Measurements from ENCODE around the gene NT5C2.
"Not testable (repeated sequence)": the region's sequence is repeated elsewhere in the genome, so short reads cannot be mapped to it uniquely, and the experiment has no call there.

The NT5C2 gene

DNA sequence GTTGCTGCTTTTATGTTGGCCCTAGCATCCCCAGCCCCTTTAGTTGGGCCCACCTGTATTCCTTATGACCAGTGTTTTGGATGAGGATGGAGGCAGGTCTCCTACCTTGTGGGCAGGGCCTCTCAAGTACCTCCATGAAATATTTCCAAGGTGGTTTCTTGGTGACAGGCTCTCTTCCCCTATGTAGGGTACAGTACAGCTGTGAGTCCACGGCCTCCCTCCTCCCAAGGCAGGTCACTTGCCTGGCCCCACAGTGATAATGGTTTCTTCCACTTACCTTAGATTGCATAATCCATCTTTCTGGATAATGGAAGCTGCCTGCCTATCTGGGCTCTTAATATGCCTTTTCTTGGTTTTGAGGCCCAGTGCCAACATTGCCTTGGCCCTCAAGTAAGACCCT lies 110.4 kb downstream of the NT5C2 start:
- no peak for DNase-seq

GRCh38 chr10:103080891-103081581 lies 112.0 kb downstream of the NT5C2 start:
- DNase-seq, result no peak

DNA sequence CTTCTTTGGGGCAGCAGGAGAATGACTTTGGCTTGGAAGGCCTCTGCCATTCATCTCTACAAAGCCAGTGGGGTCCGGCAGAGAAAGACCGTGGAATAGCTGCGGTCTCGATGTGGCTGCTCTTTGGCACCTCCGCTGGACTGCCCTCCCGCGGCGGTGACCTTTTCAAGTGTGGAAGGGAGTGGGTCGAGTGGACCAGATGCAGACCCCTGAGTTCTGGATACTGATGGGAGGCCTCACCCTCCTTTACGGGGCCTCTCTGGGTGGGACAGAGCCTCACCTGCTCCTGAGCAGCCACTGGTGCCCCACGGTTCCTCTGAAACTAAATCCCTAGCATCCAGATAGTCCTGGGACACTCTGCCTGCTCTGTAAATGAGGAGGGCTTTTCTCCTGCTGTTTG lies 113.1 kb downstream of the NT5C2 start:
- DNase-seq, result no peak

DNA sequence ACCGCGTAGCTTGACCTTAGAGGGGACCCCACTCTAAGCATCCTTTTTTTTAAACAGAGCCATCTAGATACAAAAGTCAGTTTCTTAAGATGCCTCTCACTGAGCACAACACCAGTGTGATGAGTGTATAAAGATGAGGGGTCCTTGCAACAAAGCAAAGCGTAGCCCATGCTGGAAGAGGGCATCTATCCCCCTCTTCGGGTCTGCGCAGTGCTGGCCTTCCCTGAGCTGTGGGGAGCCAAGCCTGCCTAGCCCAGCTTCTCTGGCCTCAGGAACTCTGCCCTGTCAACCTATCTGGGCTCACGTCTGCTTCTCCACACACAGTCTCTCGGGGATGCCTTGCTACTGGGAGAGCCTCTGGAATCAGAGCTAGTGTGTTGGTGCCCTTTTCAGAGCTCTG lies 114.0 kb downstream of the NT5C2 start:
- no peak for DNase-seq

DNA sequence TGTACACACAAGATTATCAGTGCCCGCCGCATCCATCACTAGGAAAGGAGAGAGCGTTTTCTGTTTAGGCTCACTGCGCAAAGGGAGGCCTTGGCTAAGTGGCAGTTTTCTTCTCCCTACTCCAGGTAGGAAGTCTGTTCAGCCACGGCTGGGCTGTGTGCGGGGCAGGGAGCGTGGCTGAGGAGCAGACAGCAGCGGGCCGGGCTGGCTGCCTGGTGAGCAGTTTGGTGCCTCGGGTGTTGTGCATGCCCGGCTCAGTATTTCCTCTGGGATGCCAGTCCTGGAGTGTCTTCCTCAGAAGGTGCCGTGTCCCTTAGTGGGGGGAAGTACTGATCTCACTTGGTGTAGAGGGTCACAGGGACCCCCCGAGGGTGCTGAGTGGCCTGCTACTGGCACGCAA lies 114.4 kb downstream of the NT5C2 start:
- no peak for DNase-seq

DNA sequence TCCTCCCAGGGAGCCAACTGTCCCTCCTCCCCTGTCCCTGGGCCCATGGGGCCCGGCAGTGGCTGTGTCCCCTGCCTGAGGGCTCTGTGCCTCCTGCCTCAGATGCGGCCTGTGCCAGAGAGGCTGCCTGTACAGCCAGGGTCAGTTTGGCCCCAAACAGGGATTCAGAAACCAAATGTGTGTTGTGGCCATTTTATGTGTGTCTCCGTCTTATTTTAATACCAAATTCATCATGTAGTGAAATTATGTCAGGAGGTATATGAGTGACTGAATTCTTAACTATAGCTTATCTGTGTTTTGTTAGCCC lies 114.8 kb downstream of the NT5C2 start:
- DNase-seq, result no peak

- DNase-seq, result no peak
Observed at GRCh38 chr10:103077491-103078308, 115.4 kb downstream of the NT5C2 start.

- DNase-seq, result no peak
Observed at GRCh38 chr10:103077020-103077419, 116.1 kb downstream of the NT5C2 start.

DNA sequence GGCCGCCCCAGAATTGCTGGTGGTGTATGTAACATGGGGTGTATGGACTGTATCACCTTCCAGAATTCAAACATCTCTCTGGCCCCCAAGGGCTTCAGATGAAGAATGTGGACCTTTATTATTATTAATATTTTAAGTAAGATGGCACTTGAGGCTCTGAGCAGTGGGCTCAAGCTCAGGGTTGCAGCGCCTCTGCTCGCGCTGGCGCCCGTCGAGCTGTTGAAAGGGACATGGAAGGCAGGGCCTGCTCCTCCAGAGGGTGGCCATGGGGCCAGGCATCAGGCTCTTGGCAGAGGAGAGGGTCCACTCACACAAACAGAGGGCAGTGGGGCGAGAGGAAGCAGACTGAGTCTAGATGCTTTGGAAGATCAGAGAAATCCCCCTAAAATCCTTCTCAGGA lies 120.2 kb downstream of the NT5C2 start:
- DNase-seq, result no peak

- no peak for DNase-seq
Observed at GRCh38 chr10:103072276-103072675, 120.8 kb downstream of the NT5C2 start.

- peak; percentile 49 to 53 for DNase-seq
Observed at GRCh38 chr10:103069453-103070331, 123.4 kb downstream of the NT5C2 start.

- no peak for DNase-seq
Observed at GRCh38 chr10:103067956-103068355, 125.1 kb downstream of the NT5C2 start.

GRCh38 chr10:103067484-103067883 lies 125.6 kb downstream of the NT5C2 start:
- DNase-seq, result peak in 1 of 2 donors; percentile 7

DNA sequence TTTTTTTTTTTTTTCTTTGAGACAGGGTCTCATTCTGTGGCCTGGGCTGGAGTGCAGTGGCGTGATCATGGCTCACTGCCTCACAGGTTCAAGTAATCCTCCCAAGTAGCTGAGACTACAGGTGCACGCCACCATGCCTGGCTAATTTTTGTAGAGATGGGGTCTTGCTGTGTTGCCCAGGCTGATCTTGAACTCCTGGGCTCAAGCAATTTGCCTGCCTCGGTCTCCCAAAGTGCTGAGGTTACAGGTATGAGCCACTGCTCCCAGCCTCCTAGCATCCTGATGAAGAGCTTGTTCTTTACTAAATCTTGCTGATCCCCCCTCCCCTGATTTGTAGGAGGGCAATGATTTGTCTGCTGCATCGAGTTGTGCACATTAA lies 126.0 kb downstream of the NT5C2 start:
- DNase-seq, result not testable (repeated sequence)

DNA sequence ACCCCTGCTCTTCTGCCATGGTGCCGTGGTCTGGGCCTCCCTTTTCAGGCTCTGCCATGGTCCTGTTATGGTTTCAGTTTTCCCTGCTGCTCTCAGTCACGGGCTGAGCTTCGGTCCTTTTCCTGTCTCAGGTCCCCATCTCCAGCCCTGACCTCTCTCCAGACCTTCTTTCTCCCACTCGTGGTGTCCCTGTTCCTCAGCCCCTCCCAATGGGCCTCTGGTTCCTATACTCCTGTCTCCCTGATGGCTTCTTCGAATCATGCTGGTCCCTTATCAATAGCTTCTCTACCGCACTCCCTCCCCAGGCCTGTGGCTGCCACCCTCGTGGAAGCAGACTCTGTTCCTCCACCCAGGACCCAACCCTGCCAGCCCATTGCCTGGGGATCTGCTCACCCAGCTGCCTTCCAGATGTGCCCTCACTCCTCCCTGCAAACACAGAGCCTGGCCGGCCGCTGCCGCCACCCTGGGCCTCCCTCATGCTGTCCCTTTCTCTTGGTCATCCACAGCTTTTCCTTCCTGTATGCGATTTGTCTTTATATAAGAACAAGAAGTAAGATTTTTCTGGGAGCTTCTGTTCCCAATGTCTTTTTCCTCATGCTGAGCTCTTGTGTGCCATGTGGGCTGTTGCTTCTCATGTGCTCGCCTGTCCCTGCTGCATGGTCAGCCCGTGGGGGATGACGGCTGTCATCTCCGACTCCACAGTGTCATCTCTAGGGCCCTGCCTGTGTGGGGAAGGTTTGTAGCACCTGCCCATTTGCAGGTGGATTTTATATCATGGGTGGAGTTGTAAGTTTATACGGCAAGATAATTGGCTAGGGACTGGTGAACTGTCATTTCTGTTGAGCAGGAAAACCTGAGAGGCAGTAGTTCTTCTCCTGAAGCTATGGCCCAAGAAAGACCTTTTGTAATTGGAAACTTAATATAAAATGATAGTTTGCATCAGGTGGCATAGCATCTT lies 126.7 kb downstream of the NT5C2 start:
- no peak for DNase-seq

GRCh38 chr10:103064956-103065355 lies 128.1 kb downstream of the NT5C2 start:
- DNase-seq, result no peak

- DNase-seq, result no peak
Observed at GRCh38 chr10:103062854-103063590, 130.1 kb downstream of the NT5C2 start.

GRCh38 chr10:103060575-103060974 lies 132.5 kb downstream of the NT5C2 start:
- DNase-seq, result no peak

- DNase-seq, result no peak
Observed at GRCh38 chr10:103058034-103058433, 135.0 kb downstream of the NT5C2 start.

- DNase-seq, result no peak
Observed at GRCh38 chr10:103055105-103055504, 138.0 kb downstream of the NT5C2 start.

GRCh38 chr10:103054621-103055020 lies 138.5 kb downstream of the NT5C2 start:
- no peak for DNase-seq
